Measurements from ENCODE around the gene NECTIN2. TPM values are rescaled to one million over a fixed set of nuclear protein-coding genes. Genes with fewer than 3 reads are reported as not detected.
"Not testable (repeated sequence)": the region's sequence is repeated elsewhere in the genome, so short reads cannot be mapped to it uniquely, and the experiment has no call there.

NECTIN2 gene
- total and polyA plus RNA-seq, 2 donors: 11.2 to 19.5 TPM

GRCh38 chr19:44905437-44906160 lies 59.5 kb downstream of the NECTIN2 start, which contains the start of gene APOE:
Gene APOE, plus strand, starts transcription at chr19:44905796. Its CDS starts 829 bp downstream, at chr19:44906625.
- H3K27ac ChIP-seq (ENCODE audit: low read depth in 1 of 2, low read length in 1 of 2): no peak within 1 kb of the TSS
- H3K9me3 ChIP-seq (ENCODE audit: control insufficient read depth in 2 of 2, insufficient read depth in 1 of 2, low read length in 1 of 2): peaks cover 0 to 5% of the 10 kb centered on the region in 2 donors
- H3K27me3 ChIP-seq (ENCODE audit: control insufficient read depth in 2 of 2, insufficient read depth in 1 of 2, low read length in 1 of 2): peaks cover 10 to 33% of the 10 kb centered on the region in 2 donors
- peak within 1 kb of the TSS in 1 of 2 donors; percentile 26 for H3K4me3 ChIP-seq (ENCODE audit: low read length in 2 of 2)
- H3K36me3 ChIP-seq (ENCODE audit: control insufficient read depth in 2 of 2, insufficient read depth in 2 of 2, low read length in 1 of 2): peaks cover 16 to 23% of the 10 kb centered on the region in 2 donors
- H3K4me1 ChIP-seq (ENCODE audit: control insufficient read depth in 2 of 2, insufficient read depth in 2 of 2, low read length in 2 of 2): no peaks in the 10 kb centered on the region
- 5% methylated on average over 20 of the region's 20 CpGs for whole genome bisulfite sequencing
- DNase-seq (ENCODE audit: low read depth in 6 of 9, low spot score in 9 of 9): no peak

GRCh38 chr19:44907613-44908012 lies 61.5 kb downstream of the NECTIN2 start:
- no peak overlapping the region for H3K4me3 ChIP-seq (ENCODE audit: low read length in 2 of 2)
- peaks cover 0 to 5% of the 10 kb centered on the region in 2 donors for H3K4me1 ChIP-seq (ENCODE audit: control insufficient read depth in 2 of 2, insufficient read depth in 2 of 2, low read length in 2 of 2)
- H3K9me3 ChIP-seq (ENCODE audit: control insufficient read depth in 2 of 2, insufficient read depth in 1 of 2, low read length in 1 of 2): peaks cover 0 to 5% of the 10 kb centered on the region in 2 donors
- H3K36me3 ChIP-seq (ENCODE audit: control insufficient read depth in 2 of 2, insufficient read depth in 2 of 2, low read length in 1 of 2): peaks cover 3 to 7% of the 10 kb centered on the region in 2 donors
- peaks cover 10 to 47% of the 10 kb centered on the region in 2 donors for H3K27me3 ChIP-seq (ENCODE audit: control insufficient read depth in 2 of 2, insufficient read depth in 1 of 2, low read length in 1 of 2)
- no peak for DNase-seq (ENCODE audit: low read depth in 6 of 9, low spot score in 9 of 9)
- whole genome bisulfite sequencing: 97% methylated on average over 12 of the region's 12 CpGs
- H3K27ac ChIP-seq (ENCODE audit: low read depth in 1 of 2, low read length in 1 of 2): no peak overlapping the region

GRCh38 chr19:44908074-44908835 lies 62.2 kb downstream of the NECTIN2 start:
- no peak for DNase-seq (ENCODE audit: low read depth in 6 of 9, low spot score in 9 of 9)
- Histone ChIP-seq H3K27me3 (ENCODE audit: control insufficient read depth in 2 of 2, insufficient read depth in 1 of 2, low read length in 1 of 2) (peaks cover 10 to 53% of the 10 kb centered on the region in 2 donors), H3K4me1 (ENCODE audit: control insufficient read depth in 2 of 2, insufficient read depth in 2 of 2, low read length in 2 of 2) (peaks cover 0 to 5% of the 10 kb centered on the region in 2 donors), H3K36me3 (ENCODE audit: control insufficient read depth in 2 of 2, insufficient read depth in 2 of 2, low read length in 1 of 2) (peaks cover 0 to under 1% of the 10 kb centered on the region in 2 donors), H3K9me3 (ENCODE audit: control insufficient read depth in 2 of 2, insufficient read depth in 1 of 2, low read length in 1 of 2) (peaks cover 0 to 5% of the 10 kb centered on the region in 2 donors), H3K27ac (ENCODE audit: low read depth in 1 of 2, low read length in 1 of 2) (no peak overlapping the region), H3K4me3 (ENCODE audit: low read length in 2 of 2) (no peak overlapping the region)
- 97% methylated on average over 46 of the region's 46 CpGs for WGBS

- 97% methylated on average over 44 of the region's 44 CpGs for WGBS
- peaks cover 10 to 58% of the 10 kb centered on the region in 2 donors for H3K27me3 ChIP-seq (ENCODE audit: control insufficient read depth in 2 of 2, insufficient read depth in 1 of 2, low read length in 1 of 2)
- H3K36me3 ChIP-seq (ENCODE audit: control insufficient read depth in 2 of 2, insufficient read depth in 2 of 2, low read length in 1 of 2): no peaks in the 10 kb centered on the region
- H3K4me1 ChIP-seq (ENCODE audit: control insufficient read depth in 2 of 2, insufficient read depth in 2 of 2, low read length in 2 of 2): peaks cover 0 to 5% of the 10 kb centered on the region in 2 donors
- no peak overlapping the region for H3K4me3 ChIP-seq (ENCODE audit: low read length in 2 of 2)
- H3K27ac ChIP-seq (ENCODE audit: low read depth in 1 of 2, low read length in 1 of 2): no peak overlapping the region
- DNase-seq (ENCODE audit: low read depth in 6 of 9, low spot score in 9 of 9): no peak
- H3K9me3 ChIP-seq (ENCODE audit: control insufficient read depth in 2 of 2, insufficient read depth in 1 of 2, low read length in 1 of 2): peaks cover 0 to 5% of the 10 kb centered on the region in 2 donors
Measured at GRCh38 chr19:44908836-44909261, 62.8 kb downstream of the NECTIN2 start.

- H3K9me3 ChIP-seq (ENCODE audit: control insufficient read depth in 2 of 2, insufficient read depth in 1 of 2, low read length in 1 of 2): peaks cover 0 to 5% of the 10 kb centered on the region in 2 donors
- no peak for DNase-seq (ENCODE audit: low read depth in 6 of 9, low spot score in 9 of 9)
- peaks cover 6 to 64% of the 10 kb centered on the region in 2 donors for H3K27me3 ChIP-seq (ENCODE audit: control insufficient read depth in 2 of 2, insufficient read depth in 1 of 2, low read length in 1 of 2)
- peaks cover 0 to 12% of the 10 kb centered on the region in 2 donors for H3K4me1 ChIP-seq (ENCODE audit: control insufficient read depth in 2 of 2, insufficient read depth in 2 of 2, low read length in 2 of 2)
- 95% methylated on average over 5 of the region's 5 CpGs for WGBS
- no peaks in the 10 kb centered on the region for H3K36me3 ChIP-seq (ENCODE audit: control insufficient read depth in 2 of 2, insufficient read depth in 2 of 2, low read length in 1 of 2)
- no peak overlapping the region for H3K4me3 ChIP-seq (ENCODE audit: low read length in 2 of 2)
- H3K27ac ChIP-seq (ENCODE audit: low read depth in 1 of 2, low read length in 1 of 2): no peak overlapping the region
Measured at GRCh38 chr19:44909775-44910174, 63.7 kb downstream of the NECTIN2 start.

- Histone ChIP-seq H3K27me3 (ENCODE audit: control insufficient read depth in 2 of 2, insufficient read depth in 1 of 2, low read length in 1 of 2) (peaks cover 0 to 44% of the 10 kb centered on the region in 2 donors), H3K4me1 (ENCODE audit: control insufficient read depth in 2 of 2, insufficient read depth in 2 of 2, low read length in 2 of 2) (peaks cover 0 to 15% of the 10 kb centered on the region in 2 donors)
- not testable (repeated sequence) for H3K36me3 ChIP-seq (ENCODE audit: control insufficient read depth in 2 of 2, insufficient read depth in 2 of 2, low read length in 1 of 2); H3K9me3 ChIP-seq (ENCODE audit: control insufficient read depth in 2 of 2, insufficient read depth in 1 of 2, low read length in 1 of 2); DNase-seq (ENCODE audit: low read depth in 6 of 9, low spot score in 9 of 9); H3K27ac ChIP-seq (ENCODE audit: low read depth in 1 of 2, low read length in 1 of 2); H3K4me3 ChIP-seq (ENCODE audit: low read length in 2 of 2)
- WGBS: 95% methylated on average over 6 of the region's 6 CpGs
Measured at GRCh38 chr19:44911896-44912295, 65.8 kb downstream of the NECTIN2 start.

GRCh38 chr19:44912854-44913253 lies 66.8 kb downstream of the NECTIN2 start:
- H3K4me3 ChIP-seq (ENCODE audit: low read length in 2 of 2): no peak overlapping the region
- H3K4me1 ChIP-seq (ENCODE audit: control insufficient read depth in 2 of 2, insufficient read depth in 2 of 2, low read length in 2 of 2): peaks cover 0 to 15% of the 10 kb centered on the region in 2 donors
- WGBS: 82% methylated on average over 6 of the region's 6 CpGs
- H3K27me3 ChIP-seq (ENCODE audit: control insufficient read depth in 2 of 2, insufficient read depth in 1 of 2, low read length in 1 of 2): peaks cover 0 to 35% of the 10 kb centered on the region in 2 donors
- no peaks in the 10 kb centered on the region for H3K36me3 ChIP-seq (ENCODE audit: control insufficient read depth in 2 of 2, insufficient read depth in 2 of 2, low read length in 1 of 2)
- DNase-seq (ENCODE audit: low read depth in 6 of 9, low spot score in 9 of 9): no peak
- no peak overlapping the region for H3K27ac ChIP-seq (ENCODE audit: low read depth in 1 of 2, low read length in 1 of 2)
- H3K9me3 ChIP-seq (ENCODE audit: control insufficient read depth in 2 of 2, insufficient read depth in 1 of 2, low read length in 1 of 2): no peaks in the 10 kb centered on the region

GRCh38 chr19:44913512-44914432 lies 67.7 kb downstream of the NECTIN2 start:
- Histone ChIP-seq H3K27ac (ENCODE audit: low read depth in 1 of 2, low read length in 1 of 2) (peak overlapping the region in 1 of 2 donors; percentile 18), H3K27me3 (ENCODE audit: control insufficient read depth in 2 of 2, insufficient read depth in 1 of 2, low read length in 1 of 2) (peaks cover 0 to 35% of the 10 kb centered on the region in 2 donors), H3K4me1 (ENCODE audit: control insufficient read depth in 2 of 2, insufficient read depth in 2 of 2, low read length in 2 of 2) (peaks cover 0 to 15% of the 10 kb centered on the region in 2 donors)
- 62% methylated on average over 23 of the region's 23 CpGs for WGBS
- not testable (repeated sequence) for H3K9me3 ChIP-seq (ENCODE audit: control insufficient read depth in 2 of 2, insufficient read depth in 1 of 2, low read length in 1 of 2); H3K4me3 ChIP-seq (ENCODE audit: low read length in 2 of 2); DNase-seq (ENCODE audit: low read depth in 6 of 9, low spot score in 9 of 9); H3K36me3 ChIP-seq (ENCODE audit: control insufficient read depth in 2 of 2, insufficient read depth in 2 of 2, low read length in 1 of 2)
